ENCODE results near the gene MGA. TPM values are rescaled to one million over a fixed set of nuclear protein-coding genes. Genes with fewer than 3 reads are reported as not detected.

MGA gene
- total and polyA plus RNA-seq, 2 of the 8 experiments (the other 6 are each of a cell fraction or from before 2014, with no cell fraction given), result 7.6 to 53.2 TPM

DNA sequence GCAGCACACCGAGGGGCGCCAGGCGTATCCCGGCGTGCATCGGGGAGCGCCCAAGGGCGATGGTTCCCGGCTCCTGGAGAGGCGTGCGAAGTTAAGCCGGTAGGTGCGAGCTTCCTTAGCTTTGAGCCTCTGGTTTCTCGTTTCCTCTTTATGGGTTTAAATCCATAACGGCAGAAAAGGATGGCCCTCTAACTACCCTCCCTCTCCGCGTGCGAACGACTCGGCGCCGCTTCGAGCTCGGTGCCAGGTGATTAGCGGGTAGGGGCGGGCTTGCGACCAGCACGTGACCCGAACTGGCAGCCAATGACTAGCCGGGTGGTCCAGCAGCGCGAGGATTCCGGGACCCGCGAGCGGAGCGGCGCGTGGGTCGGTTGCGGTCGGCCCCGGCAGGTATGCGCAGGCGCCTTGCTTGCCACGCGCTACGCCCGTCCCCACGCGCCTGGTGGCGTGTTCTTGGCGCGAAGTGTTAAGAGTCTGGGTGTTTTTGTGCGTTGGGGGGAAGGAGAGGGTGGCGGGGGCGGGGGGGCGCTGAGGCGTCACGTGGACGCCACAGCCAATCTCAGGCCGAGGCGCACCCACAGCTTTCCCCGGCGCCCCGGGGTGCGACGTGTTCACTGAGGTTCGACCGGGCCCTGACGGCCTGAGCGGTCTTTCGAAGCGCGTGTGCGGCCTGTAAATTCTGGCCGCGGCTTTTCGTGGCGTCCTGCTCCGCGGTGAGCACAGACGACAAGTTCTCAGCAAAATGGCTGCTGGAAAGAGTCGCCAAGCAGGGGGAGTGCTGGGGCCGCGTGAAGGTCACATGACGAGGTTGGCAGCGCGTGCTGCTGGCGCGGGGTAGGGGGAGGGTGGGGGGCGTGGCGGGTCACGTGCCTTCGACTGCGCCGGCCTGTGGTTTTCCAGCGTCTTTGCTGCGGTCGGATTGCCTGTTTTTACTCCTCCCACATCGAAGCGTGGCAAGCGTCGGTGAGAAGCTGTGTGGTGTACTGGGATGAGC lies 38.7 kb upstream of the MGA start (continued):
- TF ChIP-seq, protein P1, sequence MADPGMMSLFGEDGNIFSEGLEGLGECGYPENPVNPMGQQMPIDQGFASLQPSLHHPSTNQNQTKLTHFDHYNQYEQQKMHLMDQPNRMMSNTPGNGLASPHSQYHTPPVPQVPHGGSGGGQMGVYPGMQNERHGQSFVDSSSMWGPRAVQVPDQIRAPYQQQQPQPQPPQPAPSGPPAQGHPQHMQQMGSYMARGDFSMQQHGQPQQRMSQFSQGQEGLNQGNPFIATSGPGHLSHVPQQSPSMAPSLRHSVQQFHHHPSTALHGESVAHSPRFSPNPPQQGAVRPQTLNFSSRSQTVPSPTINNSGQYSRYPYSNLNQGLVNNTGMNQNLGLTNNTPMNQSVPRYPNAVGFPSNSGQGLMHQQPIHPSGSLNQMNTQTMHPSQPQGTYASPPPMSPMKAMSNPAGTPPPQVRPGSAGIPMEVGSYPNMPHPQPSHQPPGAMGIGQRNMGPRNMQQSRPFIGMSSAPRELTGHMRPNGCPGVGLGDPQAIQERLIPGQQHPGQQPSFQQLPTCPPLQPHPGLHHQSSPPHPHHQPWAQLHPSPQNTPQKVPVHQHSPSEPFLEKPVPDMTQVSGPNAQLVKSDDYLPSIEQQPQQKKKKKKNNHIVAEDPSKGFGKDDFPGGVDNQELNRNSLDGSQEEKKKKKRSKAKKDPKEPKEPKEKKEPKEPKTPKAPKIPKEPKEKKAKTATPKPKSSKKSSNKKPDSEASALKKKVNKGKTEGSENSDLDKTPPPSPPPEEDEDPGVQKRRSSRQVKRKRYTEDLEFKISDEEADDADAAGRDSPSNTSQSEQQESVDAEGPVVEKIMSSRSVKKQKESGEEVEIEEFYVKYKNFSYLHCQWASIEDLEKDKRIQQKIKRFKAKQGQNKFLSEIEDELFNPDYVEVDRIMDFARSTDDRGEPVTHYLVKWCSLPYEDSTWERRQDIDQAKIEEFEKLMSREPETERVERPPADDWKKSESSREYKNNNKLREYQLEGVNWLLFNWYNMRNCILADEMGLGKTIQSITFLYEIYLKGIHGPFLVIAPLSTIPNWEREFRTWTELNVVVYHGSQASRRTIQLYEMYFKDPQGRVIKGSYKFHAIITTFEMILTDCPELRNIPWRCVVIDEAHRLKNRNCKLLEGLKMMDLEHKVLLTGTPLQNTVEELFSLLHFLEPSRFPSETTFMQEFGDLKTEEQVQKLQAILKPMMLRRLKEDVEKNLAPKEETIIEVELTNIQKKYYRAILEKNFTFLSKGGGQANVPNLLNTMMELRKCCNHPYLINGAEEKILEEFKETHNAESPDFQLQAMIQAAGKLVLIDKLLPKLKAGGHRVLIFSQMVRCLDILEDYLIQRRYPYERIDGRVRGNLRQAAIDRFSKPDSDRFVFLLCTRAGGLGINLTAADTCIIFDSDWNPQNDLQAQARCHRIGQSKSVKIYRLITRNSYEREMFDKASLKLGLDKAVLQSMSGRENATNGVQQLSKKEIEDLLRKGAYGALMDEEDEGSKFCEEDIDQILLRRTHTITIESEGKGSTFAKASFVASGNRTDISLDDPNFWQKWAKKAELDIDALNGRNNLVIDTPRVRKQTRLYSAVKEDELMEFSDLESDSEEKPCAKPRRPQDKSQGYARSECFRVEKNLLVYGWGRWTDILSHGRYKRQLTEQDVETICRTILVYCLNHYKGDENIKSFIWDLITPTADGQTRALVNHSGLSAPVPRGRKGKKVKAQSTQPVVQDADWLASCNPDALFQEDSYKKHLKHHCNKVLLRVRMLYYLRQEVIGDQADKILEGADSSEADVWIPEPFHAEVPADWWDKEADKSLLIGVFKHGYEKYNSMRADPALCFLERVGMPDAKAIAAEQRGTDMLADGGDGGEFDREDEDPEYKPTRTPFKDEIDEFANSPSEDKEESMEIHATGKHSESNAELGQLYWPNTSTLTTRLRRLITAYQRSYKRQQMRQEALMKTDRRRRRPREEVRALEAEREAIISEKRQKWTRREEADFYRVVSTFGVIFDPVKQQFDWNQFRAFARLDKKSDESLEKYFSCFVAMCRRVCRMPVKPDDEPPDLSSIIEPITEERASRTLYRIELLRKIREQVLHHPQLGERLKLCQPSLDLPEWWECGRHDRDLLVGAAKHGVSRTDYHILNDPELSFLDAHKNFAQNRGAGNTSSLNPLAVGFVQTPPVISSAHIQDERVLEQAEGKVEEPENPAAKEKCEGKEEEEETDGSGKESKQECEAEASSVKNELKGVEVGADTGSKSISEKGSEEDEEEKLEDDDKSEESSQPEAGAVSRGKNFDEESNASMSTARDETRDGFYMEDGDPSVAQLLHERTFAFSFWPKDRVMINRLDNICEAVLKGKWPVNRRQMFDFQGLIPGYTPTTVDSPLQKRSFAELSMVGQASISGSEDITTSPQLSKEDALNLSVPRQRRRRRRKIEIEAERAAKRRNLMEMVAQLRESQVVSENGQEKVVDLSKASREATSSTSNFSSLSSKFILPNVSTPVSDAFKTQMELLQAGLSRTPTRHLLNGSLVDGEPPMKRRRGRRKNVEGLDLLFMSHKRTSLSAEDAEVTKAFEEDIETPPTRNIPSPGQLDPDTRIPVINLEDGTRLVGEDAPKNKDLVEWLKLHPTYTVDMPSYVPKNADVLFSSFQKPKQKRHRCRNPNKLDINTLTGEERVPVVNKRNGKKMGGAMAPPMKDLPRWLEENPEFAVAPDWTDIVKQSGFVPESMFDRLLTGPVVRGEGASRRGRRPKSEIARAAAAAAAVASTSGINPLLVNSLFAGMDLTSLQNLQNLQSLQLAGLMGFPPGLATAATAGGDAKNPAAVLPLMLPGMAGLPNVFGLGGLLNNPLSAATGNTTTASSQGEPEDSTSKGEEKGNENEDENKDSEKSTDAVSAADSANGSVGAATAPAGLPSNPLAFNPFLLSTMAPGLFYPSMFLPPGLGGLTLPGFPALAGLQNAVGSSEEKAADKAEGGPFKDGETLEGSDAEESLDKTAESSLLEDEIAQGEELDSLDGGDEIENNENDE (IDR thresholded peaks at IDR 0.05; ENCODE audit: insufficient replicate concordance, low read length), result no peak
- TF ChIP-seq NANOG (IDR thresholded peaks at IDR 0.05; ENCODE audit: insufficient read depth, low read depth, low read length, poor library complexity, severe bottlenecking), result peak; percentile 13
- peak; percentile 100 for TF ChIP-seq MAX (IDR thresholded peaks at IDR 0.05)
- TF ChIP-seq TAF1 (IDR thresholded peaks at IDR 0.05; ENCODE audit: low read depth, low read length), result peak; percentile 49
- peak; percentile 50 to 52; a peak in 1 of 3 replicates for TF ChIP-seq POLR2A (IDR thresholded peaks at IDR 0.05; ENCODE audit: control extremely low read depth in 1 of 2, low read depth in 2 of 2, low read length in 2 of 2)
- 0 out of 2 replicates have a peak, but pooled peaks have one; percentile 68 for TF ChIP-seq RBBP5 (IDR thresholded peaks at IDR 0.05; ENCODE audit: borderline replicate concordance, low read depth, low read length)
- peak; percentile 77 for TF ChIP-seq ASH2L (IDR thresholded peaks at IDR 0.05; ENCODE audit: low read length)
- peak; percentile 66 for TF ChIP-seq CHD2 (IDR thresholded peaks at IDR 0.05; ENCODE audit: low read length)
- no peak for TF ChIP-seq SAP30 (IDR thresholded peaks at IDR 0.05; ENCODE audit: insufficient read depth, insufficient replicate concordance, low read length)

All from H1 (cell line).